GM18867 (cell line): ENCODE results near the gene FOXP2.

Experiments used
- ATAC-seq: cut with Tn5 transposase; IDR thresholded peaks from one replicate; pipeline ENCODE4 v1.9.1; 2021; ENCODE audit warnings: mild to moderate bottlenecking, moderate library complexity; ENCODE audit not compliant: unreplicated experiment

Gene FOXP2

DNA sequence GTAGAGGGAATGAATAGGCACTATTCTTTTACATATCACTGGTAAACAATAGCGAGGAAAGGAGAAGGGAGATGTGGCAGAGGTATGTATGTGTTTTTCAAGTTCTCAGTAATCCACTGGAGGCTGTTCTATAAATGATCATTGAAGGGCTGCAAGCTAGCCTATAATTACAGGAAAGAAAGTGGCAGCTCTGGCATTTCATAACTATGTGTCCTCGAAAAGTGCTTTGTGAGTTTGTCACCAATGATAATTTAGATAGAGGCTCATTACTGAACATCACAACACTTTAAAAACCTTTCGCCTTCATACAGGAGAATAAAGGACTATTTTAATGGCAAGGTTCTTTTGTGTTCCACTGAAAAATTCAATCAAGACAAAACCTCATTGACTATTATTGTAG is 235.1 kb downstream of the FOXP2 start:
- no peak for ATAC-seq

DNA sequence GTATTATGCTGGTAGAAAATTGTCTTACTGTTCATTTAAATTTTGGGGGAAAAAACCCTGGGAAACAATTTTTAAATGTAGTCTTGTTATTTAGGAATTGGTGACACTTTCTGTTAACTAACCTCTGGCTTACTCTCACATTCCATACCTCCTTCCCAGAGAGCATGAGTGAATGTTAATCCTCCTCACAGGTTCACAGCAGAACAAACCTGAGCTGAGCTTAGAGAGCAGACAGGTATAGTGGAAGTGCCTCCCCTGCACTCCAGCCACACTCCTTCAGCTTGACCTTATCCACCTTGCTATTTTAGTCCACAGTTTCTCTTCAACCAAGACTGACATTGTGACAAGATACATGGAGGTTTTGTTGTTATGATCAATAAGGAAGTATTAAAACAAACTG is 235.9 kb downstream of the FOXP2 start:
- ATAC-seq = no peak

- no peak for ATAC-seq
Observed at GRCh38 chr7:114652041-114652440, 237.4 kb downstream of the FOXP2 start.

DNA sequence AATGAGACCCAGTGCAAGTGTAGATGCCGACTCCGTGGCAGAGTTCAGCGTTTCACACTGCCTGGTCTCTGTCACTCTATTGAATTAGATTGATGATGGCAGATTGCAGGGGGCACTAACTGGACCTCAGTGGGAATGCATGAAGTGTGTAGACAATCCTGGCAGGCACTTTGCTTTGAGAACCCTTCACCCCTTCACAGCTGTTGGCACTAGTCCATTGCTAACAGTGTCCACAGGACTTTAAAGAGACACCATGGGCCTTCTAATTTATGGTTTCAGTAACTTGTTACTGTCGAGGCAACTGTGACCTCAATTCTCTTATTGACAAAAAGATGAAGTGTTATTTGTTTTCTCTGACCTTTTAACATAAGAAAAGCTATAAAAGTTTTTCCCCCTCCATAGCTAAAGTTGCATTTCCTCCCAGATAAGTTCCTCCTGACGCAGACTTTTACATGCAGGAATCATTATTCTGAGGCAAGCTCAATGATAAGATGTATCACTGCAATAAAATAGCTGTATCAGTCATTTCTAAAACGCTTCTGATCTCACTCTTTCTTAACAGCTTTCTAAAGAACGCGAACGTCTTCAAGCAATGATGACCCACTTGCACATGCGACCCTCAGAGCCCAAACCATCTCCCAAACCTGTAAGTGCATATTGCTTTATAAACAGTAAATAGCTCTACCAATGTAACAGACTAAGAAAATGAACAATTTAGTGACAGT is 238.9 kb downstream of the FOXP2 start:
- no peak for ATAC-seq

GRCh38 chr7:114656466-114656865 is 241.9 kb downstream of the FOXP2 start:
- ATAC-seq = no peak

DNA sequence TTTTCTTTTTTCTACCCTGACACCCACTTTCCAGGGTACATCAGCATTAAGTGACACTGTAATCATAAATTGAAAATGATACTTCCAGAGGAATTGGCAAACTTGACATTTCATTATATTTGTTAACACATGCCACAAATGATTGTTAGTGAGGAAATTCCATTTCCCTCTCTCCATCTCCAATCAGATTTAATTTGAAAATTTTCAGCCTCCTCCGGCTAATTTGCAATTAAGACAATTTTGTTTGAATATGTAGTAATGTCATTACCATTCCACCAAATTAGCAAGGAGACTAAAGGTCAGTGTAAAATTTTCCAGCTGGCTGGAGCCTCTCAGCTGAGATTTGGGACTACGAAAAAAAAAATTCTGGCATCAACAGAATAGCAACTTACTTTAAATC is 242.7 kb downstream of the FOXP2 start:
- no peak for ATAC-seq

DNA sequence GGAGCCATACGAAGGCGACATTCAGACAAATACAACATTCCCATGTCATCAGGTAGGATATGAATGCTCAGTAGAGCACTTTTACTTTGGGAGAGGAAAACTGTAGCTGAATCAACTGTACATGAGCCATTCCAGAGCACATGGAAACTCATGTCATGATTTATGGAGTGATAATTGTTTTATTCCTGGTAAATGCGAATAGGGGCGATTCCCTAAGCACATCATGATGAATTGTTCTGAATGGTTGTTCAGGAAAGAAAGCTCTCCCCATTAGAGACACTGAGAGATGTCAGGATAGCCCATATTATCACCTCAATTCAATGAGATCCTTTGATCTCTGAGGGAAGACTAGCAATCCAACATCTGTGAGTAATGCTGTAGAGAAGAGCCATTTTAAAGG is 243.6 kb downstream of the FOXP2 start:
- no peak for ATAC-seq

GRCh38 chr7:114659409-114660125 is 245.0 kb downstream of the FOXP2 start:
- no peak for ATAC-seq

DNA sequence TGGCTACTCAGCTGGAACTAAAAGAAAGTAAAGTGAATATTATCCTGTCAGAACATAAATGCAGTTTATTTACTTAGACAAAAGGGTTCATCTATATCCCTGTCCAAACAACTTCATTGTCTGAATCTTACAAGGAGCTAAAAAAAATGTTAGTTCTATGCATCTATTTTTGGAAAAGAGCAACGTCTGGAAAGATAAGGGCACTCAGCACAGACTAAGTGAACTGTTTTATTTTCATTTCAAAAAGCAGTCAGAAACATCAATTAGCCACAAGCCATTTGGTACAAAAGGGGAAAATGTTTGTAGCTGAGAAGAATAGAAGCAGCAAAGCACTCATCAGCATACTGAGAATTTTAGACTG is 245.5 kb downstream of the FOXP2 start:
- no peak for ATAC-seq

DNA sequence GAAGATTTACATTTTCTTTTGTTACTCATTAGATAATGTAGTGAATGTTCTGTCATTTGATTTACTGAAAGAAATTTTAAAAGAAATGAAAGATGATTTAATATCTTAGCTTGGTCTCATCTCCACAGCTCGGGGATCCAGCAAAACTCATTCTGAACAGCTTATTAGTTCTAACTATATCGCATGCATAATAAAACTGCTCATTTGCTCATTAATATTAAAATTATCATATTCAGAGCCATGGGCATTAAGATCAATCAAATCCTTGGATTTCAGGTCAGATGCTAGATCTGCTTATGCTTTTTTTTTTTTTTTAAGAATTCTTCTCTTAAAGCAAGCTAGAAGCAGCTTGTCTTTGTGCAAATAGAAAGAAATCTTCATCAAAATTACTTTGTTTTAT is 246.1 kb downstream of the FOXP2 start:
- no peak for ATAC-seq

GRCh38 chr7:114662002-114662677 is 247.5 kb downstream of the FOXP2 start:
- peak; percentile 37 for ATAC-seq

DNA sequence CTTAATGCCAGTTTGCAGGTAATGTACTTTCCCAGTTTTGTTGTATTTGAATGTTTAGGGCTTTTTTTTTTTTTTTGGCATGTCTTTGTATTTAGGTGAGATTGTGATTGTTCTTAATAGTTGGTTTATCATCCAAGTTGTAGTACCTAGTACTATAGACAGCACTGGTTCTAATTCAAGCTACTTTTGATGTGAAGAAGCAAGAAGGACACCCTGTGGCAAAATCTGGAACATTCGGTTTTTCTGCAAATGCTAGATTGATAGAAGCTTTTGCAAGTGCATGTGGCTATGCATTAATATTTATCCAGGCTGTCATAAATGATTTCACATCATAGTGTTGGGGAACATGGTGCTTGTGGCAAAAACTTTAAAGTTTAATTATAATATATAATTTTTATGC is 248.9 kb downstream of the FOXP2 start:
- ATAC-seq = peak; percentile 55

GRCh38 chr7:114670676-114671075 is 256.1 kb downstream of the FOXP2 start:
- no peak for ATAC-seq

DNA sequence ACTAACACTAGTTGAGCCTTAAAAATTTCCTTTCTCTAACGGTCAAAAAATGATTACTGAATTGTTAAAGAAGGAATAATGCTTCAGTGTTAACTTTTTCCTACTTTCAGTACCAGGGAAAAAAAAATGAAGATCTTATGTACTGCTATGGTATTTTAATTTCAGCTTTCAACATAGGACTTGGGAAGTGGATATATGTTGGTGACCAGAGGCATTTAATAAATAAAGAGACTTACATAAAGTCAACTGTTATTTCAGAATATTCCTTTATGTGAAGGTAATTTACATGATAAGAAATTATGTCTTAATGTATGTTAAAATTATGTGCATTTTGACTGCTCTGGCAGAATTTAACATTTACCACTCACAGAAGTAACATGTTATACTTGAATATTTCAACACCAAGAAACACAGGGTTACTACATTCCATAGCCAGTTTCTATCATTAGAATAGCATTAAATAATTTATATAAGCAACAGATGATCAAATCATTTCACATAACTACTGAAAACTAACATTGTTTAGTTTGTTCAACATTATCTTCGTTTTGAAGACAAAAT is 257.0 kb downstream of the FOXP2 start:
- no peak for ATAC-seq

- ATAC-seq = no peak
Observed at GRCh38 chr7:114678116-114678515, 263.5 kb downstream of the FOXP2 start.

DNA sequence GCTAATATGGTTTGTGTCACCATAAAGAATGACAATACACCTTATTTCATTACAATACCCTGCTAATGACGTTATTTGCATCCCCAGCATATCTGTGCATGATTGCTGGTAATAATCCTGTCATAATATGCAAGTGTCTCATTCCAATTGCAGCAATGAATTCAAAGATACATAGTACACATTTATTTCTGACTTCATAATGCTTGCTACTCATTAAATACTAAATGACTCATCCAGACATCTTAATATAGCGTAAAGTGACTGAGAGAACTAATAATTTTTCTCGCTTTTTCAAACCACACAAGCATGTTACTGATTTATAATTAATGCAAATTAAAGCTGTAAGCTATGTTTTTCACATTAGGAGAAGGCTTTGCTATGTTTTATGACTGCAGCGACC is 272.6 kb downstream of the FOXP2 start:
- peak; percentile 47 for ATAC-seq

DNA sequence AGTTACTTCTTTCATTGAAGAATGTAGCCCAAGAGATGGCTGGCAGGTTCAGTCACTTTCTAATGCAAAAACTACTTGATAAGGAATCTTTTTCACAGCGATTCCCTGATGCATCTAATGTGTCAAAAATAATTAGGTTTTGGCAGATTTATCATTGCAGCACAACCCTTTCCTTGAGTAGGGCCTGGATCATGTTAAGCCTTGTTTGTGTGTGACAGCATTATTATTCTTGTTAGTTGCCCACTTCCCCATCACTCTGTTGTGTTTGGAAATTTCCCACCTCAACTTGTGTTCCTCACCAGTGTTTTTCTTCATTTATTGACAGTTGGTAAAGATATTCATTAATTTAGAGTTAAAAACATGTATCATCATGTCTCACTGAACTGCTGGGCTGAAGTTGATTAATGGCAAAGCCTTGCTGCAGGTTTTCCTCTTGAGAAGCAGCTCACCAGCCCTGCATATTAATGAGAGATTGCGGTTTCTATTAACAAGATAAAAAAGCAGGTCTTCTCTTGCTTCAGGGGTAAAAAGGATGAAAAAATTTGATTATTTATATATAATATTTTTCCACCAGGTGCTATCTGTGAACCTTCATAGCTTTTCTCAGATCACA is 273.9 kb downstream of the FOXP2 start:
- ATAC-seq = no peak

DNA sequence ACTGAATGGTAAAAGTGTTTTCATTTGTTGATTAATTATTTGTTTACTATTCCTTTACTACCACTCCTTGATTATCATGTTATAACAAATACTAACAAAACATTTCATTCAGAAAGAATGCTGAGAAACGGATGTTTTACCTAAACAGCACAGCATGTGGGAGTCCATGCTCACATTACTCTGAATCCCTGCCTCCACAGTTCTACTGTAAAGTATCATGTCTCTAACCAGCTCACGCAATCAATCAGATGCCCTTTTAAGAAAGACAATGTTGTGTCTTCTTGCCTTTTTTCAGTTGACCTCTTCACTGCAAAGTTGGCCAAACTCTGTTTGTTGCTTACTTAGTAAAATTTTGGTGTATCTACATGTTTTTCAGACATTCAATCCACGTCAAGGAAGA is 274.8 kb downstream of the FOXP2 start:
- ATAC-seq = no peak

DNA sequence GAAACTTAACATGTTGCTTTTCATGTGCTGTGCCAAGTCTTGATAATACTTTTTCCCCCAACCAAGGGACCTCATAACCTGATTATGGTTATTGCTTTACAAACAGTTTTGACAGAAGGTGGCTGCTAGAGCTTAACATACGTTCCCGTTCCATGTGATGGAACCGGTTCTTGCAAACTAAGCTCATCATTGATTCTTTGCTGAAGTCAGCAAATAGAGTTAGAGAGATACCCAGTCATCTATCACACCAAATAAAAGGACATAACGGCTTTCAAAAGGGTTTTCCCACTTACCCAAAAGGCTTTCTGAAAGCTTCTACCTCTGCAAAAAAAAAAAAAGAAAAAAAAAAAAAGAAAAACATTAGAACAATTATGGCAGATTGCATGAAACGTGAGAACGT is 277.0 kb downstream of the FOXP2 start:
- ATAC-seq = no peak

- ATAC-seq = peak; percentile 71
Observed at GRCh38 chr7:114695182-114695581, 280.6 kb downstream of the FOXP2 start.

DNA sequence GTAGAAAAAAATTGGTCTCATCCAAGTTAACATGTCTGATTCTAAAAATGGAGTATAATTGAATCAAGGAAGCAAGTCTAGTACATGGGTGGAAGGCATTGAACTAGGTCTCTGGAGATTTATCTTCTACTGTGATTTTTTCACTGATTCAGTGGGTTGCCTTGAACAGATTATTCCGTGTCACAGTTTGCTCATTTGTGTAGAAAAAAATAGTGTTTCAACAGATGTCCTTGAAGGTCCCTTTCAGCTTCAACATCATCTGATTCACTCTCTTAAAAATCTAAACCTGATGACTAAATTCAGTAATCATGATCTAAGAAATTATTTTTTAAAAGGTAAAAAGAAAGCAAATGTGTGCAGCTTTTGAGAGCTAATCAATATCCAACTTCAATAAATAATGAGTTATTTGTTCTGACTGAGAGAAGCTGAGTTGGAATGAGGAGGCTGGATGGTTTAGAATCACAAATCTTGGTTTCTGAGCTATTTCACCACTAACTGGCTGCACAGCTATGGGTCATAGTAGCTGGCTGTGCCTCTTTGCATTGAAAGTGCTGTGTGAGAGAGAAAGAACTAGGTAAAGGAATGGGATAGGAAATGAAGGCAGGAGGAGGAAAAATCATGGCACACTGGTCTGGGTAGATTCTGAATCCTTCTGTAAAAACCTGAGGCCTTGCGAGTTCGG is 285.8 kb downstream of the FOXP2 start:
- ATAC-seq = no peak
